SIG-M5 treated with dmso at 0.1 percent for 504 hours (cell line): ENCODE measurements around the gene PCDH9.

Experiments used
- DNase-seq: peaks from one replicate; lab custom pipeline; 2025; ENCODE audit not compliant: unreplicated experiment; lab: John Stamatoyannopoulos, UW

Gene PCDH9

GRCh38 chr13:67042556-67042955, 187.6 kb downstream of the PCDH9 start:
- no peak for DNase-seq

GRCh38 chr13:67036699-67037457, 193.3 kb downstream of the PCDH9 start:
- no peak for DNase-seq

GRCh38 chr13:67033170-67033569, 197.0 kb downstream of the PCDH9 start:
- DNase-seq = no peak

- DNase-seq = peak; percentile 11
Measured at GRCh38 chr13:67023130-67023876, 206.8 kb downstream of the PCDH9 start.

GRCh38 chr13:67018775-67019174, 211.4 kb downstream of the PCDH9 start:
- no peak for DNase-seq

GRCh38 chr13:67017276-67017675, 212.9 kb downstream of the PCDH9 start:
- DNase-seq = no peak

- no peak for DNase-seq
Measured at GRCh38 chr13:67015976-67016600, 214.0 kb downstream of the PCDH9 start.

GRCh38 chr13:67014399-67014798, 215.7 kb downstream of the PCDH9 start:
- no peak for DNase-seq

GRCh38 chr13:67013709-67014108, 216.4 kb downstream of the PCDH9 start:
- DNase-seq = no peak

GRCh38 chr13:67008075-67008668, 222.0 kb downstream of the PCDH9 start:
- DNase-seq = no peak

- no peak for DNase-seq
Measured at GRCh38 chr13:67004511-67004910, 225.6 kb downstream of the PCDH9 start.

GRCh38 chr13:67003743-67004142, 226.4 kb downstream of the PCDH9 start:
- DNase-seq = no peak

GRCh38 chr13:67001363-67001762, 228.8 kb downstream of the PCDH9 start:
- no peak for DNase-seq

GRCh38 chr13:66996503-66996902, 233.6 kb downstream of the PCDH9 start:
- no peak for DNase-seq

GRCh38 chr13:66995203-66995611, 234.9 kb downstream of the PCDH9 start:
- no peak for DNase-seq

GRCh38 chr13:66994517-66995202, 235.5 kb downstream of the PCDH9 start:
- no peak for DNase-seq

- no peak for DNase-seq
Measured at GRCh38 chr13:66994097-66994496, 236.0 kb downstream of the PCDH9 start.

GRCh38 chr13:66992719-66993118, 237.4 kb downstream of the PCDH9 start:
- DNase-seq = no peak

- no peak for DNase-seq
Measured at GRCh38 chr13:66992183-66992582, 238.0 kb downstream of the PCDH9 start.

- DNase-seq = no peak
Measured at GRCh38 chr13:66984241-66984640, 245.9 kb downstream of the PCDH9 start.

- no peak for DNase-seq
Measured at GRCh38 chr13:66981912-66982311, 248.2 kb downstream of the PCDH9 start.
